A549 (cell line): Measurements from ENCODE around the gene SLC9A9. TPM values are rescaled to one million over a fixed set of nuclear protein-coding genes. Genes with fewer than 3 reads are reported as not detected.

Experiments used
- ATAC-seq, 2 experiments: fragments of 200-7000 bp in 1 of 2; fragments of >200 bp in 1 of 2; cut with Nextera tagmentation in 1 of 2; cut with Tn5 transposase in 1 of 2; 3 replicates each; pipeline versions ENCODE4 v1.8.0 to v1.9.1; 2018 to 2020; ENCODE audit warnings: mild to moderate bottlenecking in 1 of 2, moderate library complexity in 1 of 2
- CTCF ChIA-PET: fragments of 300-600 bp; sonication (Branson Sonifier 250); formaldehyde crosslinking; extraction: SDS; loops from one replicate; lab custom pipeline; 2021; ENCODE audit warnings: antibody characterized with exemption, inconsistent platforms; lab: Yijun Ruan, JAX
- POLR2A ChIA-PET: fragments of 350-600 bp; formaldehyde crosslinking; extraction: SDS; loops from one replicate; lab custom pipeline; 2021; ENCODE audit warnings: antibody characterized with exemption, inconsistent platforms; lab: Yijun Ruan, JAX
- DNase-seq, 2 experiments: peaks; one replicate each; pipeline versions ENCODE4 v3.0.0 to v3.0.0-alpha.2; 2011 to 2016; ENCODE audit warnings: low read depth in 1 of 2, low spot score in 1 of 2
- FAIRE-seq: peaks from 2 replicates; lab custom pipeline; 2011; peaks lifted over from hg19 to GRCh38; lab: Jason Lieb, UNC
- H3K27ac ChIP-seq, 2 experiments: fragments of >200 bp; sonication (Bioruptor Twin); formaldehyde crosslinking; 3 replicates each; pipeline ENCODE4 v1.5.1; 2016 to 2017
- H3K4me1 ChIP-seq: fragments of >200 bp; sonication (Bioruptor Twin); formaldehyde crosslinking; 3 replicates; pipeline ENCODE4 v1.6.1; 2016
- H3K4me2 ChIP-seq: fragments of >200 bp; sonication (Bioruptor Twin); formaldehyde crosslinking; 3 replicates; pipeline ENCODE4 v1.6.1; 2016
- H3K4me3 ChIP-seq: fragments of >200 bp; sonication (Bioruptor Twin); formaldehyde crosslinking; 3 replicates; pipeline ENCODE4 v1.5.1; 2016
- H3K9me3 ChIP-seq: fragments of >200 bp; sonication (Bioruptor Twin); formaldehyde crosslinking; 3 replicates; pipeline ENCODE4 v1.6.1; 2016
- CBX8 ChIP-seq: fragments of 200-600 bp; sonication (generic); IDR thresholded peaks from 2 replicates; pipeline ENCODE4 v1.6.1; 2016
- CHD2 ChIP-seq: fragments of 150-350 bp; IDR thresholded peaks from 2 replicates; pipeline ENCODE4 v1.6.1; 2014; ENCODE audit warnings: low read length; ENCODE audit not compliant: partially characterized antibody
- EHF ChIP-seq: fragments of 250-450 bp; sonication (Bioruptor Pico); IDR thresholded peaks from 2 replicates; pipeline ENCODE4 v1.5.0; 2020; ENCODE audit warnings: mild to moderate bottlenecking
- ESRRA ChIP-seq: fragments of 150-350 bp; IDR thresholded peaks from 2 replicates; pipeline ENCODE4 v1.6.1; 2014; ENCODE audit warnings: mild to moderate bottlenecking, low read length, borderline replicate concordance
- FOSB ChIP-seq: fragments of 250-450 bp; sonication (Bioruptor Pico); IDR thresholded peaks from 2 replicates; pipeline ENCODE4 v1.5.0; 2020; ENCODE audit warnings: mild to moderate bottlenecking, moderate library complexity
- FOSL2 ChIP-seq, 2 experiments: fragments of 450-650 bp in 1 of 2; fragments of >200 bp in 1 of 2; sonication (Bioruptor Twin) in 1 of 2; formaldehyde crosslinking; IDR thresholded peaks; 2 replicates each; pipeline versions ENCODE4 v1.5.0 to v1.6.1; 2016 to 2020; ENCODE audit warnings: mild to moderate bottlenecking in 1 of 2, moderate library complexity in 1 of 2
- GATA3 ChIP-seq: IDR thresholded peaks from 2 replicates; pipeline ENCODE4 v1.6.1; 2012; ENCODE audit warnings: borderline replicate concordance
- JUN ChIP-seq, 2 experiments: fragments of >200 bp; sonication (Bioruptor Twin); formaldehyde crosslinking; IDR thresholded peaks; 2 replicates in 1 of 2; 3 replicates in 1 of 2; pipeline ENCODE4 v1.6.1; 2016 to 2017
- JUNB ChIP-seq: fragments of >200 bp; sonication (Bioruptor Twin); formaldehyde crosslinking; IDR thresholded peaks from 2 replicates; pipeline ENCODE4 v1.6.1; 2016
- KDM5A ChIP-seq: fragments of 200-600 bp; sonication (generic); IDR thresholded peaks from 2 replicates; pipeline ENCODE4 v1.6.1; 2016; ENCODE audit warnings: antibody characterized with exemption, mild to moderate bottlenecking
- NPAS2 ChIP-seq: fragments of 250-450 bp; sonication (Bioruptor Pico); IDR thresholded peaks from 2 replicates; pipeline ENCODE4 v1.8.0; 2022; ENCODE audit warnings: mild to moderate bottlenecking, moderate library complexity, borderline replicate concordance
- PHF8 ChIP-seq: fragments of 200-600 bp; sonication (generic); IDR thresholded peaks from 2 replicates; pipeline ENCODE4 v1.6.1; 2016; ENCODE audit warnings: low read depth, mild to moderate bottlenecking, antibody characterized with exemption, moderate library complexity, borderline replicate concordance
- POLR2AphosphoS2 ChIP-seq: conservative IDR thresholded peaks from 2 replicates; pipeline ENCODE4 v1.6.1; 2012; ENCODE audit warnings: low read length, improper control_type of control experiment, inconsistent platforms
- RCOR1 ChIP-seq: fragments of 150-350 bp; IDR thresholded peaks from 2 replicates; pipeline ENCODE4 v1.6.1; 2014; ENCODE audit warnings: antibody characterized with exemption, low read length, low read depth
- SMC3 ChIP-seq: fragments of >200 bp; sonication (Bioruptor Twin); formaldehyde crosslinking; IDR thresholded peaks from 3 replicates; pipeline ENCODE4 v1.6.1; 2018; ENCODE audit warnings: inconsistent platforms
- TFCP2L1 ChIP-seq: fragments of 250-450 bp; sonication (Bioruptor Pico); IDR thresholded peaks from 2 replicates; pipeline ENCODE4 v1.5.0; 2021; ENCODE audit warnings: mild to moderate bottlenecking
- ZFP36 ChIP-seq: fragments of 450-650 bp; IDR thresholded peaks from 2 replicates; pipeline ENCODE4 v1.6.1; 2014; ENCODE audit warnings: borderline replicate concordance; ENCODE audit not compliant: partially characterized antibody
- WGBS: methylation state at CpG from one replicate; pipeline ENCODE4 v1.1.6; 2017; ENCODE audit errors: missing lambda C conversion rate; 5-methylcytosine and 5-hydroxymethylcytosine counted together
- polyA plus RNA-seq, 4 experiments: library from polyadenylated mRNA; depleted of rRNA in 3 of 4; stranded (reverse); fragments of >200 nt; fragmentation: RNase III in 1 of 4; extraction: RNeasy Plus Mini Kit Qiagen cat#74134 plus additional on column Dnase treatment in 1 of 4; gene quantifications; 2 replicates in 3 of 4; 3 replicates in 1 of 4; pipeline ENCODE4 v1.2.3, GENCODE V29; 2011 to 2017
- TF ChIP-seq, protein P1 (sequence below): IDR thresholded peaks from 2 replicates; pipeline ENCODE4 v1.6.1; 2012
- TF ChIP-seq, protein P2 (sequence below): fragments of 250-450 bp; sonication (Bioruptor Pico); IDR thresholded peaks from 2 replicates; pipeline ENCODE4 v1.5.0; 2021; ENCODE audit warnings: mild to moderate bottlenecking, moderate library complexity, borderline replicate concordance
- TF ChIP-seq, protein P3 (sequence below): IDR thresholded peaks from 2 replicates; pipeline ENCODE4 v1.6.1; 2012; ENCODE audit warnings: low read depth, borderline replicate concordance
- TF ChIP-seq, protein P4 (sequence below): fragments of 250-450 bp; sonication (Bioruptor Pico); IDR thresholded peaks from 2 replicates; pipeline ENCODE4 v1.5.0; 2020; ENCODE audit warnings: low read depth, mild to moderate bottlenecking, moderate library complexity
- TF ChIP-seq, protein P5 (sequence below): fragments of 450-650 bp; IDR thresholded peaks from 2 replicates; pipeline ENCODE4 v1.6.1; 2014; ENCODE audit warnings: antibody characterized with exemption
- TF ChIP-seq, protein P6 (sequence below): IDR thresholded peaks from 2 replicates; pipeline ENCODE4 v1.6.1; 2012
- TF ChIP-seq, protein P7 (sequence below): fragments of >200 bp; sonication (Bioruptor Twin); formaldehyde crosslinking; IDR thresholded peaks from 3 replicates; pipeline ENCODE4 v1.6.1; 2016

SLC9A9 gene
- polyA plus RNA-seq, 2 of the 4 experiments (the other 2 are of a cell fraction): 0.10 to 0.32 TPM

DNA sequence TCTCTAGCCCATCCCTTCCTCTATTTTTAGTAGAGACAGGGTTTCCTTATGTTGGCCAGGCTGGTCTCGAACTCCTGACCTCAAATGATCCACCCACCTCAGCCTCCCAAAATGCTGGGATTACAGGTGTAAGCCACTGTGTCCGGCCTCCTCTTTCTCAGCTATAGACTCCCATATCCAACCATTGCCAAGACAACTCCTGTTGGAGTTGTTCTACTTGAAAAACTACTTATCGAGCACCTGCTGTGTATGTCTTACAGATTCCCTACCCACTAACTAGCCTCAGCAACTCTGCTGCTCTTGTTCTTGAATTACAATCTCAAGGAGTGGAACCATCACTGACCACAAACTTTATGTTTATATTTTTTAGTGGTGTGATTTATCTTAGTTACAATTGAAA, 186.6 kb downstream of the SLC9A9 start:
- Histone ChIP-seq H3K4me3 (no peak overlapping the region), H3K9me3 (no peaks in the 10 kb centered on the region), H3K4me1 (no peaks in the 10 kb centered on the region)
- ChIA-PET CTCF (interaction anchor here (0.9 to 1.5 kb wide), 2 partner anchors 11 to 13 kb away, joined by 3 read pairs; no protein-coding TSS in a partner anchor), POLR2A (no interaction called here)
- DNase-seq (no peak), ATAC-seq (no peak)
- TF ChIP-seq, protein P1, sequence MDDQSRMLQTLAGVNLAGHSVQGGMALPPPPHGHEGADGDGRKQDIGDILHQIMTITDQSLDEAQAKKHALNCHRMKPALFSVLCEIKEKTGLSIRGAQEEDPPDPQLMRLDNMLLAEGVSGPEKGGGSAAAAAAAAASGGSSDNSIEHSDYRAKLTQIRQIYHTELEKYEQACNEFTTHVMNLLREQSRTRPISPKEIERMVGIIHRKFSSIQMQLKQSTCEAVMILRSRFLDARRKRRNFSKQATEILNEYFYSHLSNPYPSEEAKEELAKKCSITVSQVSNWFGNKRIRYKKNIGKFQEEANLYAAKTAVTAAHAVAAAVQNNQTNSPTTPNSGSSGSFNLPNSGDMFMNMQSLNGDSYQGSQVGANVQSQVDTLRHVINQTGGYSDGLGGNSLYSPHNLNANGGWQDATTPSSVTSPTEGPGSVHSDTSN: no peak
- TF ChIP-seq JUNB: no peak
- TF ChIP-seq POLR2AphosphoS2: no peak
- TF ChIP-seq, protein P2, sequence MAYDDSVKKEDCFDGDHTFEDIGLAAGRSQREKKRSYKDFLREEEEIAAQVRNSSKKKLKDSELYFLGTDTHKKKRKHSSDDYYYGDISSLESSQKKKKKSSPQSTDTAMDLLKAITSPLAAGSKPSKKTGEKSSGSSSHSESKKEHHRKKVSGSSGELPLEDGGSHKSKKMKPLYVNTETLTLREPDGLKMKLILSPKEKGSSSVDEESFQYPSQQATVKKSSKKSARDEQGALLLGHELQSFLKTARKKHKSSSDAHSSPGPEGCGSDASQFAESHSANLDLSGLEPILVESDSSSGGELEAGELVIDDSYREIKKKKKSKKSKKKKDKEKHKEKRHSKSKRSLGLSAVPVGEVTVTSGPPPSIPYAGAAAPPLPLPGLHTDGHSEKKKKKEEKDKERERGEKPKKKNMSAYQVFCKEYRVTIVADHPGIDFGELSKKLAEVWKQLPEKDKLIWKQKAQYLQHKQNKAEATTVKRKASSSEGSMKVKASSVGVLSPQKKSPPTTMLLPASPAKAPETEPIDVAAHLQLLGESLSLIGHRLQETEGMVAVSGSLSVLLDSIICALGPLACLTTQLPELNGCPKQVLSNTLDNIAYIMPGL (CRISPR knock-in tag): no peak
- TF ChIP-seq FOSL2 (IDR thresholded peaks at IDR 0.05): no peak
- TF ChIP-seq FOSL2 (CRISPR knock-in tag; IDR thresholded peaks at IDR 0.05): no peak
- no peak for TF ChIP-seq FOSB (CRISPR knock-in tag)
- TF ChIP-seq, protein P3, sequence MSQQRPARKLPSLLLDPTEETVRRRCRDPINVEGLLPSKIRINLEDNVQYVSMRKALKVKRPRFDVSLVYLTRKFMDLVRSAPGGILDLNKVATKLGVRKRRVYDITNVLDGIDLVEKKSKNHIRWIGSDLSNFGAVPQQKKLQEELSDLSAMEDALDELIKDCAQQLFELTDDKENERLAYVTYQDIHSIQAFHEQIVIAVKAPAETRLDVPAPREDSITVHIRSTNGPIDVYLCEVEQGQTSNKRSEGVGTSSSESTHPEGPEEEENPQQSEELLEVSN: no peak
- TF ChIP-seq, all 56 proteins: peak for 0
- no peak for FAIRE-seq
- H3K27ac ChIP-seq: no peak overlapping the region
- 7% methylated on average over 3 of the region's 3 CpGs for WGBS
- no peak overlapping the region for H3K4me2 ChIP-seq

DNA sequence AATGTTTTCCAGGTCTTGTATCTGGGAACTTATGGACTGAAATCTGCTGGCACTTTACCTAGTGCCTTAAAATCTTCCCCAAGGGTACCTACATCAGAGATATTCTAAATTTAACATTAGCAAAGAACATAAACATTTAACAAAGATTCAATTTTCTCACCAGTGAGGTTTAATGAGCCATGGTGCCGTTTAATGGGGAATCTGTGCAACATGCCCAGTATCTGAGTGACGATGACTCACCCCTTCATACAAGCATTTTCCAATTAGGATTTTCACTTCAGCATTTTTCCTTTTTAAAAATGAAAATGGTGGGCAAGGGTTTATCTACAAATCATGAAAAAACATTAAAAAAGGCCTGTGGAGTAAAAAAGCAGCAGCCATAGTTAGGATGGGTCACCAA, 189.4 kb downstream of the SLC9A9 start:
- Histone ChIP-seq H3K9me3 (no peaks in the 10 kb centered on the region), H3K4me1 (no peaks in the 10 kb centered on the region), H3K27ac (no peak overlapping the region), H3K4me2 (no peak overlapping the region), H3K4me3 (no peak overlapping the region)
- no peak for TF ChIP-seq PHF8
- TF ChIP-seq EHF (CRISPR knock-in tag): no peak
- TF ChIP-seq RCOR1: no peak
- TF ChIP-seq, protein P1: no peak
- TF ChIP-seq NPAS2 (CRISPR knock-in tag): no peak
- TF ChIP-seq SMC3: no peak
- TF ChIP-seq KDM5A: no peak
- TF ChIP-seq ESRRA: no peak
- TF ChIP-seq JUN (IDR thresholded peaks at IDR 0.05): no peak
- TF ChIP-seq, protein P4, sequence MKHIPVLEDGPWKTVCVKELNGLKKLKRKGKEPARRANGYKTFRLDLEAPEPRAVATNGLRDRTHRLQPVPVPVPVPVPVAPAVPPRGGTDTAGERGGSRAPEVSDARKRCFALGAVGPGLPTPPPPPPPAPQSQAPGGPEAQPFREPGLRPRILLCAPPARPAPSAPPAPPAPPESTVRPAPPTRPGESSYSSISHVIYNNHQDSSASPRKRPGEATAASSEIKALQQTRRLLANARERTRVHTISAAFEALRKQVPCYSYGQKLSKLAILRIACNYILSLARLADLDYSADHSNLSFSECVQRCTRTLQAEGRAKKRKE: no peak
- TF ChIP-seq CBX8: no peak
- TF ChIP-seq, protein P5, sequence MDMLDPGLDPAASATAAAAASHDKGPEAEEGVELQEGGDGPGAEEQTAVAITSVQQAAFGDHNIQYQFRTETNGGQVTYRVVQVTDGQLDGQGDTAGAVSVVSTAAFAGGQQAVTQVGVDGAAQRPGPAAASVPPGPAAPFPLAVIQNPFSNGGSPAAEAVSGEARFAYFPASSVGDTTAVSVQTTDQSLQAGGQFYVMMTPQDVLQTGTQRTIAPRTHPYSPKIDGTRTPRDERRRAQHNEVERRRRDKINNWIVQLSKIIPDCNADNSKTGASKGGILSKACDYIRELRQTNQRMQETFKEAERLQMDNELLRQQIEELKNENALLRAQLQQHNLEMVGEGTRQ: no peak
- no peak for TF ChIP-seq TFCP2L1 (CRISPR knock-in tag)
- TF ChIP-seq ZFP36: no peak
- TF ChIP-seq GATA3: no peak
- TF ChIP-seq JUNB: no peak
- TF ChIP-seq, protein P6, sequence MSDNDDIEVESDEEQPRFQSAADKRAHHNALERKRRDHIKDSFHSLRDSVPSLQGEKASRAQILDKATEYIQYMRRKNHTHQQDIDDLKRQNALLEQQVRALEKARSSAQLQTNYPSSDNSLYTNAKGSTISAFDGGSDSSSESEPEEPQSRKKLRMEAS: no peak
- TF ChIP-seq, protein P7, sequence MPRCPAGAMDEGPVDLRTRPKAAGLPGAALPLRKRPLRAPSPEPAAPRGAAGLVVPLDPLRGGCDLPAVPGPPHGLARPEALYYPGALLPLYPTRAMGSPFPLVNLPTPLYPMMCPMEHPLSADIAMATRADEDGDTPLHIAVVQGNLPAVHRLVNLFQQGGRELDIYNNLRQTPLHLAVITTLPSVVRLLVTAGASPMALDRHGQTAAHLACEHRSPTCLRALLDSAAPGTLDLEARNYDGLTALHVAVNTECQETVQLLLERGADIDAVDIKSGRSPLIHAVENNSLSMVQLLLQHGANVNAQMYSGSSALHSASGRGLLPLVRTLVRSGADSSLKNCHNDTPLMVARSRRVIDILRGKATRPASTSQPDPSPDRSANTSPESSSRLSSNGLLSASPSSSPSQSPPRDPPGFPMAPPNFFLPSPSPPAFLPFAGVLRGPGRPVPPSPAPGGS: no peak
- no peak for TF ChIP-seq CHD2
- ChIA-PET POLR2A (no interaction called here), CTCF (no interaction called here)
- no peak for FAIRE-seq
- ATAC-seq: no peak
- no peak for DNase-seq
- WGBS: 13% methylated on average over 2 of the region's 2 CpGs
